ENCODE results near the gene ZWILCH. TPM values are rescaled to one million over a fixed set of nuclear protein-coding genes. Genes with fewer than 3 reads are reported as not detected.
A peak's percentile ranks its signal among the peaks of the same experiment; 100 is the strongest.
"Not testable (repeated sequence)": the region's sequence is repeated elsewhere in the genome, so short reads cannot be mapped to it uniquely, and the experiment has no call there.

The ZWILCH gene
- total RNA-seq, 1 experiment from 2014 or later: 21.6 TPM

- POLR2A ChIA-PET: interaction anchor here (2.5 kb wide), 1 partner anchor 112 kb away, joined by 10 read pairs; the partner anchor contains the start of gene MAP2K1
- Mint-ChIP-seq H3K36me3 (ENCODE audit: insufficient read depth, unreplicated experiment) (peaks cover 94% of the 10 kb centered on the region), H3K27ac (ENCODE audit: unreplicated experiment) (peak overlapping the region; percentile 93), H3K9me3 (ENCODE audit: unreplicated experiment) (no peaks in the 10 kb centered on the region), H3K4me3 (ENCODE audit: unreplicated experiment) (no peak overlapping the region), H3K27me3 (ENCODE audit: insufficient read depth, unreplicated experiment) (no peaks in the 10 kb centered on the region), H3K4me1 (ENCODE audit: low read depth, unreplicated experiment) (peaks cover 16% of the 10 kb centered on the region)
- Histone ChIP-seq H3K4me1 (peaks cover 10% of the 10 kb centered on the region), H3K36me3 (ENCODE audit: control insufficient read depth, insufficient read depth, low read length) (peaks cover 2% of the 10 kb centered on the region), H3K27me3 (replicated peaks; ENCODE audit: control insufficient read depth, insufficient read depth, low read length) (no peaks in the 10 kb centered on the region), H3K4me3 (ENCODE audit: low read depth, low read length) (no peak overlapping the region), H3K9me3 (no peaks in the 10 kb centered on the region)
- CTCF ChIA-PET: interaction anchor here (0.7 to 1.2 kb wide), 5 partner anchors 60 to 205 kb away, joined by 3 to 12 read pairs (median 4); partner anchors contain the start of genes DIS3L and MAP2K1
- TF ChIP-seq CTCF (IDR thresholded peaks at IDR 0.05; ENCODE audit: insufficient read depth in 1 of 2, low read depth in 1 of 2, low read length in 1 of 2, severe bottlenecking in 1 of 2, unreplicated experiment in 1 of 2): peak; percentile 22 to 23
- intact Hi-C loops (cut with micrococcal nuclease; ENCODE audit: unreplicated experiment): loop anchor here (5.0 kb wide), 1 partner anchor 94 kb away; no protein-coding TSS in a partner anchor
- DNase-seq: peak in 1 of 2 experiments; percentile 38
- no TSS peak for BruUV-seq (replicated peaks)
Measured at GRCh38 chr15:66498501-66499386, 6.4 kb upstream of the ZWILCH start.

- H3K9me3 Mint-ChIP-seq (ENCODE audit: unreplicated experiment); H3K9me3 ChIP-seq; H3K27me3 ChIP-seq (replicated peaks; ENCODE audit: control insufficient read depth, insufficient read depth, low read length); POLR2A ChIA-PET; H3K27me3 Mint-ChIP-seq (ENCODE audit: insufficient read depth, unreplicated experiment); DNase-seq; intact Hi-C loops (cut with micrococcal nuclease; ENCODE audit: unreplicated experiment); H3K27ac Mint-ChIP-seq (ENCODE audit: unreplicated experiment); BruUV-seq (replicated peaks); H3K4me3 Mint-ChIP-seq (ENCODE audit: unreplicated experiment); H3K36me3 ChIP-seq (ENCODE audit: control insufficient read depth, insufficient read depth, low read length); H3K4me3 ChIP-seq (ENCODE audit: low read depth, low read length); CTCF ChIA-PET: not testable (repeated sequence)
- H3K4me1 Mint-ChIP-seq (ENCODE audit: low read depth, unreplicated experiment): peaks cover 18% of the 10 kb centered on the region
- peaks cover 10% of the 10 kb centered on the region for H3K4me1 ChIP-seq
- peaks cover 94% of the 10 kb centered on the region for H3K36me3 Mint-ChIP-seq (ENCODE audit: insufficient read depth, unreplicated experiment)
Measured at GRCh38 chr15:66500346-66500745, 4.8 kb upstream of the ZWILCH start.

GRCh38 chr15:66502491-66502890 lies 2.6 kb upstream of the ZWILCH start:
- no peaks in the 10 kb centered on the region for H3K27me3 ChIP-seq (replicated peaks; ENCODE audit: control insufficient read depth, insufficient read depth, low read length)
- POLR2A ChIA-PET: interaction anchor here (0.6 kb wide), 1 partner anchor 208 kb away, joined by 3 read pairs; no protein-coding TSS in a partner anchor
- H3K4me1 ChIP-seq: peaks cover 6% of the 10 kb centered on the region; the same call in 1 of the 2 replicates

GRCh38 chr15:66503041-66503648 lies 2.0 kb upstream of the ZWILCH start:
- peak overlapping the region; percentile 100 for H3K27ac Mint-ChIP-seq (ENCODE audit: unreplicated experiment)
- BruUV-seq (replicated peaks); H3K36me3 ChIP-seq (ENCODE audit: control insufficient read depth, insufficient read depth, low read length); CTCF ChIA-PET; H3K9me3 ChIP-seq; H3K27me3 Mint-ChIP-seq (ENCODE audit: insufficient read depth, unreplicated experiment); H3K9me3 Mint-ChIP-seq (ENCODE audit: unreplicated experiment); DNase-seq; POLR2A ChIA-PET; H3K27me3 ChIP-seq (replicated peaks; ENCODE audit: control insufficient read depth, insufficient read depth, low read length); H3K4me1 ChIP-seq; intact Hi-C loops (cut with micrococcal nuclease; ENCODE audit: unreplicated experiment): not testable (repeated sequence)
- peaks cover 15% of the 10 kb centered on the region for H3K4me1 Mint-ChIP-seq (ENCODE audit: low read depth, unreplicated experiment)
- H3K4me3 ChIP-seq (ENCODE audit: low read depth, low read length): peak overlapping the region; percentile 68
- peaks cover 74% of the 10 kb centered on the region for H3K36me3 Mint-ChIP-seq (ENCODE audit: insufficient read depth, unreplicated experiment)
- H3K4me3 Mint-ChIP-seq (ENCODE audit: unreplicated experiment): peak overlapping the region; percentile 96

More at GRCh38 chr15:66502491-66502890, 2.6 kb upstream of the ZWILCH start:
- BruUV-seq (replicated peaks): no TSS peak
- no peak for DNase-seq
- Mint-ChIP-seq H3K27ac (ENCODE audit: unreplicated experiment) (no peak overlapping the region), H3K27me3 (ENCODE audit: insufficient read depth, unreplicated experiment) (no peaks in the 10 kb centered on the region), H3K4me3 (ENCODE audit: unreplicated experiment) (peak overlapping the region; percentile 96), H3K9me3 (ENCODE audit: unreplicated experiment) (no peaks in the 10 kb centered on the region), H3K4me1 (ENCODE audit: low read depth, unreplicated experiment) (peaks cover 15% of the 10 kb centered on the region), H3K36me3 (ENCODE audit: insufficient read depth, unreplicated experiment) (peaks cover 81% of the 10 kb centered on the region)
- Histone ChIP-seq H3K36me3 (ENCODE audit: control insufficient read depth, insufficient read depth, low read length) (peaks cover 2% of the 10 kb centered on the region), H3K9me3 (no peaks in the 10 kb centered on the region), H3K4me3 (ENCODE audit: low read depth, low read length) (no peak overlapping the region)
- intact Hi-C loops (cut with micrococcal nuclease; ENCODE audit: unreplicated experiment): no loop called here
- TF ChIP-seq CTCF (IDR thresholded peaks at IDR 0.05; ENCODE audit: insufficient read depth in 1 of 2, low read depth in 1 of 2, low read length in 1 of 2, severe bottlenecking in 1 of 2, unreplicated experiment in 1 of 2): no peak
- CTCF ChIA-PET: no interaction called here

All from Caco-2 (cell line).